ENCODE measurements around the gene KCNH8.

The KCNH8 gene

DNA sequence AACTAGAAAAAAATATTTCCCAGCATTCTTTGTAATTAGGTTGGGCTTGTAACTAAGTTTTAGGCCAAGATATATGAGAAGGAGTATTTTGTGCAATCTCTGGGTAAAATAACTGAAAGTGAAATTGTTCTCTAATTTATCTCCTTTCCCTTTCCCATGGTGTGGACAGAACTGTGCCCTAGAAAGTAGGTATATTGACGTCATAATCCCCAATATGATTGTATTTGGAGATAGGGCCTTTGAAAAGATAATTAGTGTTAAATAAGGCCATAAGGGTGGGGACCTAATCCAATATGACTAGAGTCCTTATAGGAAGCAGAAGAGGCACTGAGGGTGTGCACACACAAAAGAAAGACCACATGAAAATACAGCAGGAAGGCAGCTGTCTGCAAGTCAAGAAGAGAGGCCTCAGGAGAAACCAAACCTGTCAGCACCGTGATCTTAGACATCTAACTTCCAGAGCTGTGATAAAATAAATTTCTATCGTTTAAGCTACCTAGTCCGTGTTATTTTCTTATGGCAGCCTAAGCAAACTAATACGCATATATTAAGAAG is 106.6 kb downstream of the KCNH8 start:
- no peak for DNase-seq

GRCh38 chr3:19256313-19256712 is 108.0 kb downstream of the KCNH8 start:
- no peak for DNase-seq

GRCh38 chr3:19263606-19264005 is 115.3 kb downstream of the KCNH8 start:
- DNase-seq: no peak

- DNase-seq: no peak
Observed at GRCh38 chr3:19264424-19264823, 116.1 kb downstream of the KCNH8 start.

- no peak for DNase-seq
Observed at GRCh38 chr3:19267040-19267439, 118.7 kb downstream of the KCNH8 start.

DNA sequence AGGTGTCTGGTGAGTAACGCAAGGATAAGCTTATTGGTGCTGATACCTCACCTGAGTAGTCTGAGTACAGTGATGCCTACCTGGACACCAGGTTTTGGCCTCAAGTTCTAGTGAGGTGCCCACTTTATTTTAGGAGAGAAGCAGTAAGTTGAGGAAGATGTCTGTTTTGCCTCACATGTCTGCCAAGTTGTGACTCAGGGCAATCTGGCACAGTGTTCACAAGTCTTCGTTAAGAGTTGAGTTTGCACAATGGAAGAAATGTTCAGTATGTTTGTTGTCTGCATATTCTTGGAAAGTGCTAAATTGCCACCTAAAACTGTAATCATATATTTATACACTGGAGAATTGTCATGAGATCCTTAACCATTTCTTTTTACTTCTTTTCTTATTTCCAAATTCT is 122.2 kb downstream of the KCNH8 start:
- DNase-seq: no peak

DNA sequence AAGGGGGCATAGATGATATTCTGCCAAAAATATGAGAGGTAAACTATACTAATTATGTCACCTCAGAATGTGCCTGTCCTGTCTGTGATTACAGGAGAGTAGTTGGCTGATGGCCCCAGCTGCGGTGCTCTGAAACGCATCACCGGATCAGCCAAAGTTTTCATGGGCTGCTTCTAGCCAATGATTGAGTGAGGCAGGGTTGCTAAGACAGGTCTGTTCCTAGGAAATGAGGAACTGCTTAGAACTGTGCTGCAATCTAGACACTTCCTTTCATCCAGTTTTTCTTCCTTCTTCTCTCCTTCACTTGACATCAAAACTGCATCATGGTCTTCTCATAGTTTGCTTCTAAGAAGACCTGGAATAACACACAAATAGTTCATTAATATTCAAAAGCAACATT is 124.0 kb downstream of the KCNH8 start:
- DNase-seq: no peak

DNA sequence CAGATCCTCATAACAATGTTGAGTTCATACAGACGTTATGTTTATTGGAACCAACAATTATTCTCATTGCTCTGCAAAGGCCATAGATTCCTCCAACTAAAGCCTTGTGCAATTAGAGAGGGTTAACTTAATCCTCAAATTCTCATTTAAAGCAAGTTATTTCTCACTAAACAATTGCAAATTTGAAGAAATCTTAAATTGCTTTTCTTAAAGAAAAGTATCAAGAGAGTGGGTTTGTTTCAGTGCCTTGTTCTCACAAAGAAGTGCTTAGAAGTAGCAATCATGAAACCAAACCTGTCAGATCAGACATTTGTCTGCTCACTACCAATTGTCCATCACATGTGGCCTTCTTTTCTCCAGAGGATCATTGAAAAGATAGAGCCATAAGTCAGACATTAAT is 124.8 kb downstream of the KCNH8 start:
- no peak for DNase-seq

DNA sequence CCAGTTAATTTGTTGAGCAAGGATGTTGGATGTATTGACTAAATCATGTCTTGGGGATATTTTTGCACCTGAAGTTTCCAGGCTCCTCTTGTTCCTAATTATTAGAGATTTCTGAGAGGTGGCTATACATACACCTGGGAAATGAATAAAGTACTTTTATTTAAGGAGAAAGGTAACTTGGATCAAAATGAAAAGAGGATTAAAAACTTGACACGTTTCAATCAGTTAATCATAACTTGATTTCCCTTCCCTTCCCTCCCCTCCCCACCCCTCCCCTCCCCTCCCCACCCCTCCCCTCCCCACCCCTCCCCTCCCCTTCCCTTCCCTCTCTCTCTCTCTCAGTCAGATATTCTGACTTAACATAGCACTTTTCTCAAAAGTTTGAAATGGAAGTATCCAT is 126.3 kb downstream of the KCNH8 start:
- DNase-seq: no peak

DNA sequence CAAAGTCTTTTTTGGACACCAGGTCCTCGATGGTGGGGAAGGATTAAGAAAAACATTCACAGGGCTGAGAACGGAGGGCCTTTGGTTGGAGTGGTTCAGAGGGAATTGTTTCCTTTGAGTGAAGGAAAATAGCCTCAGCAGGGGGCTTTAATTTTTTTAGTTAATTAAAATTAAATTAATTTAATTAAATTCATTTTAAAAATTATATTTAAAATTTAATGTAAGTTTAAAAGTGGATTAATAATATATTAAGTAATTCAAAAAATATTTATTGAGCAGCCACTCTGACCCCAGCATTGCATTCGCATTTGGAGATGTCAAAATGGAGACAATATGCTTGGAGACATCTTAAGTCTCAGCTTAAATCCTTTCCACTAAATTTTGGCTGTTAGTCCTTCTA is 136.7 kb downstream of the KCNH8 start:
- no peak for DNase-seq

DNA sequence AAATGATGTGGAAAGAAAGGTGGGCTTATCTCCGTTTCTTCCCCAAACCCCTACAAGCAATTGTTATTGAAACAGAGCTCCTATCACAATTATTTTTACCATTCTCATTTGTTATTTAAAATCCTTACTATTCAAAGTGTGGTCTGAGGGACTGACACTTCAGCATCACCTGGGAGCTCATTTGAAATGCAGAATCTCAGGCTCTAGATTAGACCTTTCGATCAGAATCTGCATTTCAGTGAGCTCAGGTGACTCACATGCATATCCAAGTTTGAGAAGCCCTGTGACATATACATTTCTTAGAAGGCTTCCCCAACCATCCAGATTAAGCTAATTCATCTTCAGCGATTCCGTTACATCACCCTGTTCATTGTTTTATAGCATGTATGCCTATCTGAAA is 145.0 kb downstream of the KCNH8 start:
- no peak for DNase-seq

DNA sequence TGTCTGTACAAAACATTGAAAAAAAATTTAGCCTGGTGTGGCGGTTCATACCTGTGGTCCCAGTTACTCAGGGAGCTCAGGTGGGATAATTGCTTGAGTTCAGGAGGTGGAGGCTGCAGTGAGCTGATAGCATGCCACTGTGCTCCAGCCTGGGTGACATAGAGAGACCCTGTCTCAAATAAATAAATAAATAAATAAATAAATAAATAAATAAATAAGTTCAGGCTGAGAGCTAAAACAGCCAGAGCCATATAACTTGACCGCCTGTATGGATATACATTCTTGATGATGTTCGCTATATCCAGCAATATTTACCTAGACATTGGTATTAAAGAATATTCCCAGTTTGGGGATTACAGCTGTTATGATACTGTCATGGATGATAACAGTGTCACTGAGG is 146.9 kb downstream of the KCNH8 start:
- no peak for DNase-seq

GRCh38 chr3:19331931-19332330 is 183.6 kb downstream of the KCNH8 start:
- no peak for DNase-seq

- DNase-seq: no peak
Observed at GRCh38 chr3:19334120-19334519, 185.8 kb downstream of the KCNH8 start.

- DNase-seq: no peak
Observed at GRCh38 chr3:19338769-19339168, 190.5 kb downstream of the KCNH8 start.

- DNase-seq: no peak
Observed at GRCh38 chr3:19342389-19342788, 194.1 kb downstream of the KCNH8 start.

DNA sequence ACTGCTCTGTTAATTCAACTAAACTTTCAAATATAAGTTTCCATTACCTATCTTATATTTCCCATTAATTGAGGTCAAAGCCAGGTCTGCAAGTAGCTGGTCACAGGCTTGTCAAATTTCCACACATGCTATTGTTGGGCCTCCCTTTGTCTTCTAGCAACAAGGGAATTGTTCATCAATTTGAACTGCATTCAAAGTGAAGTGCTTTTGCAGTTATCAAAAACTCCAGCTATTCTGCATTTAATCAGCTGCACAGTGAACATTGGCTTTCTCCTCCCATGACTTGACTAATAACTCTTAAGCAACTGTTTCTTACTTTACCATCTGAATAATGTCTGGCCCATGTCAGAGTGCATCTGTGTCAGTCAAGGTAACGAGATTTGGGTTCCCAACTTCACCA is 198.4 kb downstream of the KCNH8 start:
- no peak for DNase-seq

DNA sequence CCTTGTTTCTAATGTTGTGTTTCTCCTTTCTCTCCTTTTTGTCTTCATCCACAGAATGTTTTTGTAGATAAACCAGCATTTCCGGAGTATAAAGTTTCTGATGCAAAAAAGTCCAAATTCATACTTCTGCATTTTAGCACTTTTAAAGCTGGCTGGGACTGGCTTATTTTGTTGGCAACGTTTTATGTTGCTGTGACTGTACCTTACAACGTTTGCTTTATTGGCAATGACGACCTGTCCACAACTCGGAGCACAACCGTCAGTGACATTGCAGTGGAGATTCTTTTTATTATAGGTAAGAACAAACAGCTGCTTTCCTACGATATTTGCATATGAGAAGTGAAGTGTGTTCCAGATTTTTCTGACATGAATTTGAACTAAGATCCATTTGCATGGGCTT is 199.4 kb downstream of the KCNH8 start:
- no peak for DNase-seq

GRCh38 chr3:19348500-19348899 is 200.2 kb downstream of the KCNH8 start:
- DNase-seq: no peak

DNA sequence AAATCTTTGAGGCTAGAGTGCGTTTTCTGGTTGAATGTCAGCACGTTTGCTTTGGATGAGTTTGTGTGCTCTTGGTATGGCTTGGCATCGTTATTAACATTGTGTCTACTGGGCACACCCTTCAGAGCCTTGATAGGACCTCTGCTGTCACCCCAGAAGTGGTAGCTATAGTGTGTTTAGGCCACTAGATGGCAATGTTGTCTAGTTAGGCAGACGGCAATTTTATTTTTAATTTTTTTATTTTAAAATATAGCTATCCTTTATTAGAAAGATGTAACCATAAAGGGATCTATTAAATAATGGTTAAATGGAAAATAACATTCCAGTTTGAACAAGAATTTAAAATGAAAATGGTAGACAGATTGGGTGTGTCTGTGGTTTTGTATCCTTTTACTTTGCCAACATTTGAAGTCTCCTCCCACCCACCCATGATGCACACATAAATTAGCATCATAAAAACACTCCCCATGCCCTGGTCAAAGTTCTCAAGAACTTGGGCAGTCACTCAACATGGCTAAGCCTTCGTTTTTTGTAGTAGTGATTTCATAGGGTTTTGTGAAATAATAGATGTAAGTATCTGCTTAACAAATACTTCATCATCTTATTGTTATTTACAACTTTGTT is 200.7 kb downstream of the KCNH8 start:
- DNase-seq: no peak

DNA sequence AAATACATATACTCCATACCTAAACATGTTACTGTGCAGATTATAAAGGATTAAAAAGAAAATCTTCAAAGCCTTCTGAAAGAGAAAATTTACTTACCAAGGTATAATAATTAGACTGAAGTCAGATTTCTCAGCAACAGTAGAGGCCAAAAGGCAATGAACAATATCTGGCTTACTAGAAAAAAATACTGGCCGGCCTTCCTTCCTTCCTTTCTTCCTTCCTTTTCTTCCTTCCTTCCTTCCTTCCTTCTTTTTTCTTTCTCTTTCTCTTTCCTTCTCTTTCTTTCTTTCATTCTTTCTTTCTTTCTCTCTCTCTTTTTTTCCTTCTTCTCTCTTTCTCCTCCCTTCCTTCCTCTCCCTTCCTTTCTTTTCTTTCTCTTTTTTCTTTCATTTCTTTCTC is 209.6 kb downstream of the KCNH8 start:
- DNase-seq: no peak

DNA sequence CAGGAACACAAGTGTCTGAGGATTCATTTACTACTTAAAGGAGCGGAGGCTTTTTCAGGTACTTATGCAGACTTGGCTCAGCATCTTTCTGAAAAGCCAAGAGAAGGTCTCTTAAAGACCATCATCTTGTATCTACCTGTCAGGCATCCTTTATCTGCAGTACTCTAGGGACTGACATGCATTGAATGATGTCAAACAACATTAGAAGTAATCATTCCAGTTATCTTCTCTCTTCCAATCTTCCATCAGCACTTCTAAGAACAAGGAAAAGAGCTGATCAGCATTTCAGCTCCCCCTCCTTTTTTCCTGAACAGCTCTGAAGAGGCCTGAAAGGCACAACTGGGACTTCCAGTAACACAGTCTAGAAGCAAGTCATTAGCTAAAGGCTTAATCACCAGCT is 214.8 kb downstream of the KCNH8 start:
- DNase-seq: no peak

- DNase-seq: no peak
Observed at GRCh38 chr3:19364148-19364547, 215.8 kb downstream of the KCNH8 start.

GRCh38 chr3:19365471-19365870 is 217.2 kb downstream of the KCNH8 start:
- no peak for DNase-seq

- no peak for DNase-seq
Observed at GRCh38 chr3:19384868-19385267, 236.6 kb downstream of the KCNH8 start.

Measured in NCI-H1930 (cell line).